Measurements from ENCODE around the gene NCBP3.
"Not testable (repeated sequence)": the region's sequence is repeated elsewhere in the genome, so short reads cannot be mapped to it uniquely, and the experiment has no call there.

The NCBP3 gene

GRCh38 chr17:3802461-3803307, 43.4 kb downstream of the NCBP3 start:
- FAIRE-seq (peak; percentile 64), DNase-seq (ENCODE audit: insufficient read length, low spot score) (peak; percentile 60)
- TF ChIP-seq POLR2A (IDR thresholded peaks at IDR 0.05; ENCODE audit: low read depth, low read length), result no peak

- TF ChIP-seq POLR2A (IDR thresholded peaks at IDR 0.05; ENCODE audit: low read depth, low read length), result no peak
- FAIRE-seq, result no peak
Observed at GRCh38 chr17:3801792-3802191, 44.3 kb downstream of the NCBP3 start.

GRCh38 chr17:3801347-3801746, 44.7 kb downstream of the NCBP3 start:
- DNase-seq (ENCODE audit: insufficient read length, low spot score) (no peak), FAIRE-seq (no peak)
- no peak for TF ChIP-seq POLR2A (IDR thresholded peaks at IDR 0.05; ENCODE audit: low read depth, low read length)

More at GRCh38 chr17:3801792-3802191, 44.3 kb downstream of the NCBP3 start:
- no peak for DNase-seq (ENCODE audit: insufficient read length, low spot score)

- FAIRE-seq, result no peak
- no peak for TF ChIP-seq POLR2A (IDR thresholded peaks at IDR 0.05; ENCODE audit: low read depth, low read length)
- DNase-seq (ENCODE audit: insufficient read length, low spot score), result no peak
Observed at GRCh38 chr17:3800362-3801271, 45.4 kb downstream of the NCBP3 start, which contains the start of gene ITGAE. ITGAE (minus strand) TSS chr17:3801188; CDS start chr17:3801144, 44 bp downstream.

GRCh38 chr17:3799181-3799945, 46.7 kb downstream of the NCBP3 start:
- DNase-seq (ENCODE audit: insufficient read length, low spot score) (no peak), FAIRE-seq (no peak)
- no peak for TF ChIP-seq POLR2A (IDR thresholded peaks at IDR 0.05; ENCODE audit: low read depth, low read length)

GRCh38 chr17:3798273-3799180, 47.5 kb downstream of the NCBP3 start:
- no peak for DNase-seq (ENCODE audit: insufficient read length, low spot score)
- TF ChIP-seq POLR2A (IDR thresholded peaks at IDR 0.05; ENCODE audit: low read depth, low read length), result no peak
- FAIRE-seq, result no peak

- FAIRE-seq (no peak), DNase-seq (ENCODE audit: insufficient read length, low spot score) (no peak)
- TF ChIP-seq POLR2A (IDR thresholded peaks at IDR 0.05; ENCODE audit: low read depth, low read length), result no peak
Observed at GRCh38 chr17:3796822-3797170, 49.2 kb downstream of the NCBP3 start.

GRCh38 chr17:3796110-3796821, 49.8 kb downstream of the NCBP3 start:
- no peak for FAIRE-seq
- DNase-seq (ENCODE audit: insufficient read length, low spot score), result no peak
- no peak for TF ChIP-seq POLR2A (IDR thresholded peaks at IDR 0.05; ENCODE audit: low read depth, low read length)

GRCh38 chr17:3795390-3796102, 50.5 kb downstream of the NCBP3 start:
- DNase-seq (ENCODE audit: insufficient read length, low spot score), result no peak
- FAIRE-seq, result no peak
- TF ChIP-seq POLR2A (IDR thresholded peaks at IDR 0.05; ENCODE audit: low read depth, low read length), result no peak

- no peak for TF ChIP-seq POLR2A (IDR thresholded peaks at IDR 0.05; ENCODE audit: low read depth, low read length)
- DNase-seq (ENCODE audit: insufficient read length, low spot score) (peak; percentile 75), FAIRE-seq (no peak)
Observed at GRCh38 chr17:3794557-3795389, 51.3 kb downstream of the NCBP3 start.

- DNase-seq (ENCODE audit: insufficient read length, low spot score); FAIRE-seq: not testable (repeated sequence)
Observed at GRCh38 chr17:3794152-3794551, 51.9 kb downstream of the NCBP3 start.

- FAIRE-seq; DNase-seq (ENCODE audit: insufficient read length, low spot score): not testable (repeated sequence)
Observed at GRCh38 chr17:3793258-3793657, 52.8 kb downstream of the NCBP3 start.
